BE2C (cell line): ENCODE measurements around the gene DALRD3.
A peak's percentile ranks its signal among the peaks of the same experiment; 100 is the strongest.

ENCODE experiments used
- DNase-seq: peaks from one replicate; pipeline ENCODE4 v3.0.0-alpha.2; 2020
- H3K27me3 ChIP-seq: fragments of 250-450 bp; sonication (Bioruptor Pico); 2 replicates; pipeline ENCODE4 v1.5.1; 2020; ENCODE audit warnings: mild to moderate bottlenecking
- H3K36me3 ChIP-seq: fragments of 250-450 bp; sonication (Bioruptor Pico); 2 replicates; pipeline ENCODE4 v1.5.1; 2020; ENCODE audit warnings: mild to moderate bottlenecking
- H3K4me1 ChIP-seq: fragments of 250-450 bp; sonication (Bioruptor Pico); 2 replicates; pipeline ENCODE4 v1.5.1; 2020
- H3K4me3 ChIP-seq: 2 replicates; pipeline ENCODE4 v1.5.1; 2011; ENCODE audit warnings: low read depth, low read length
- H3K9me3 ChIP-seq: fragments of 250-450 bp; sonication (Bioruptor Pico); 2 replicates; pipeline ENCODE4 v1.5.1; 2020
- CTCF ChIP-seq: IDR thresholded peaks from 2 replicates; pipeline ENCODE4 v1.5.1; 2012; ENCODE audit warnings: mild to moderate bottlenecking, low read depth, low read length

DALRD3 gene

GRCh38 chr3:49020330-49021212, 2.2 kb upstream of the DALRD3 start:
- Histone ChIP-seq H3K36me3 (peaks cover 22% of the 10 kb centered on the region), H3K4me3 (peak overlapping the region; percentile 84), H3K9me3 (no peaks in the 10 kb centered on the region), H3K27me3 (no peaks in the 10 kb centered on the region), H3K4me1 (no peaks in the 10 kb centered on the region)
- no peak for TF ChIP-seq CTCF
- no peak for DNase-seq

- DNase-seq: no peak
- Histone ChIP-seq H3K9me3 (no peaks in the 10 kb centered on the region), H3K36me3 (peaks cover 20% of the 10 kb centered on the region), H3K4me3 (peak overlapping the region; percentile 84), H3K4me1 (no peaks in the 10 kb centered on the region), H3K27me3 (no peaks in the 10 kb centered on the region)
- no peak for TF ChIP-seq CTCF
Measured at GRCh38 chr3:49019941-49020329, 1.6 kb upstream of the DALRD3 start.

GRCh38 chr3:49018707-49019006, 277 bp upstream of the DALRD3 start:
- no peak for DNase-seq
- no peaks in the 10 kb centered on the region for H3K9me3 ChIP-seq
- no peak for TF ChIP-seq CTCF
- H3K4me1 ChIP-seq: no peaks in the 10 kb centered on the region
- peak overlapping the region; percentile 70 for H3K4me3 ChIP-seq
- peaks cover 20% of the 10 kb centered on the region for H3K36me3 ChIP-seq
- no peaks in the 10 kb centered on the region for H3K27me3 ChIP-seq

GRCh38 chr3:49017229-49017970, 980 bp downstream of the DALRD3 start:
- no peak for DNase-seq
- peak overlapping the region; percentile 70 for H3K4me3 ChIP-seq
- no peaks in the 10 kb centered on the region for H3K9me3 ChIP-seq
- no peaks in the 10 kb centered on the region for H3K27me3 ChIP-seq
- H3K4me1 ChIP-seq: no peaks in the 10 kb centered on the region
- peaks cover 23% of the 10 kb centered on the region for H3K36me3 ChIP-seq
- TF ChIP-seq CTCF: no peak

GRCh38 chr3:49016414-49017228, 1.8 kb downstream of the DALRD3 start:
- no peak overlapping the region for H3K4me3 ChIP-seq
- DNase-seq: no peak
- peaks cover 31% of the 10 kb centered on the region for H3K36me3 ChIP-seq

More at GRCh38 chr3:49016414-49017228, 1.8 kb downstream of the DALRD3 start:
- no peaks in the 10 kb centered on the region for H3K9me3 ChIP-seq
- no peak for TF ChIP-seq CTCF
- no peaks in the 10 kb centered on the region for H3K27me3 ChIP-seq
- no peaks in the 10 kb centered on the region for H3K4me1 ChIP-seq
